LNCAP (cell line): ENCODE data around the gene NAPA.
A peak's percentile ranks its signal among the peaks of the same experiment; 100 is the strongest.

Experiments used
- TF ChIP-seq, protein P1 (sequence below): fragments of 450-650 bp; IDR thresholded peaks from 2 replicates; pipeline ENCODE4 v1.5.1; 2017; ENCODE audit warnings: mild to moderate bottlenecking

The NAPA gene

DNA sequence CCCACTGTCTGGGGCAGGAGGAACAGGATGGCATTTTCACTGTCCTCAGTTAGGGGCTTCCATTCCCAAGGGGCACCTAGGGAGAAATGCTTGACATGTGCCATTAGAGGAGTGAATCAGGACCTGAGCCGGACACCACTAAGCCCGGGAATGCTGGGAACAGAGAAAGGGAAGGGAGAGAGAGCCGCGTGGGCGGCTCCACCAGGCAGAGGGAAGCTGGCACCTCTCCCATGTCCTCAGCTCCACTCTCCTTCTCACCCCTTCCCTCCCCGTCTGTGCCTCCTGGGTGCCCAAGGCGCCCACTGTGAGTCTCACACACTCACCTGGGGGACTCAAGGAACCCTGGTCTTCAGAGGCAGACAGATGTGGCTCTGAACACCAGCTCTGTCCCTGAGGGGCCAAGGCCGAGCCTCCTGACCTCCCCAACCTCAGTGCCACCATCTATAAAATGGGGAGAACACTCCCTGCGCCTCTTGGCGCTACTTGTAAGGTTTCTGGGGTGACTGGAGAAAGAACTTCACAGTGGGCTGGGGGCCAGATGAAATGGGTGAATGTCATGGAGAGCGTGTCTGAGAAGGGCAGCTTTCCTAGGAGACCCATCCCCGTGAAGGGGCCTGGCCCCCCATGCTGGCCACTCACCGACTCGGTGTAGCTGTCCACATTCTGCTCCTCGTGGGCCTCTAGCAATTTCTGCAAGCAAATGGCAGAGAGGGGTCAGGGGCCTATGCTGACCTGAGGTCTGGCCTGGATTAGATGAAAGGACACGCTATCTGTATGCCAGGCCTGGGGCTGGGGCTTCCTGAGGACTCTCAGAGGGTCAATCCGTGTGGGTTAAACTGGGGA, 25.6 kb downstream of the NAPA start:
- TF ChIP-seq, protein P1, sequence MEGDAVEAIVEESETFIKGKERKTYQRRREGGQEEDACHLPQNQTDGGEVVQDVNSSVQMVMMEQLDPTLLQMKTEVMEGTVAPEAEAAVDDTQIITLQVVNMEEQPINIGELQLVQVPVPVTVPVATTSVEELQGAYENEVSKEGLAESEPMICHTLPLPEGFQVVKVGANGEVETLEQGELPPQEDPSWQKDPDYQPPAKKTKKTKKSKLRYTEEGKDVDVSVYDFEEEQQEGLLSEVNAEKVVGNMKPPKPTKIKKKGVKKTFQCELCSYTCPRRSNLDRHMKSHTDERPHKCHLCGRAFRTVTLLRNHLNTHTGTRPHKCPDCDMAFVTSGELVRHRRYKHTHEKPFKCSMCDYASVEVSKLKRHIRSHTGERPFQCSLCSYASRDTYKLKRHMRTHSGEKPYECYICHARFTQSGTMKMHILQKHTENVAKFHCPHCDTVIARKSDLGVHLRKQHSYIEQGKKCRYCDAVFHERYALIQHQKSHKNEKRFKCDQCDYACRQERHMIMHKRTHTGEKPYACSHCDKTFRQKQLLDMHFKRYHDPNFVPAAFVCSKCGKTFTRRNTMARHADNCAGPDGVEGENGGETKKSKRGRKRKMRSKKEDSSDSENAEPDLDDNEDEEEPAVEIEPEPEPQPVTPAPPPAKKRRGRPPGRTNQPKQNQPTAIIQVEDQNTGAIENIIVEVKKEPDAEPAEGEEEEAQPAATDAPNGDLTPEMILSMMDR, result no peak

DNA sequence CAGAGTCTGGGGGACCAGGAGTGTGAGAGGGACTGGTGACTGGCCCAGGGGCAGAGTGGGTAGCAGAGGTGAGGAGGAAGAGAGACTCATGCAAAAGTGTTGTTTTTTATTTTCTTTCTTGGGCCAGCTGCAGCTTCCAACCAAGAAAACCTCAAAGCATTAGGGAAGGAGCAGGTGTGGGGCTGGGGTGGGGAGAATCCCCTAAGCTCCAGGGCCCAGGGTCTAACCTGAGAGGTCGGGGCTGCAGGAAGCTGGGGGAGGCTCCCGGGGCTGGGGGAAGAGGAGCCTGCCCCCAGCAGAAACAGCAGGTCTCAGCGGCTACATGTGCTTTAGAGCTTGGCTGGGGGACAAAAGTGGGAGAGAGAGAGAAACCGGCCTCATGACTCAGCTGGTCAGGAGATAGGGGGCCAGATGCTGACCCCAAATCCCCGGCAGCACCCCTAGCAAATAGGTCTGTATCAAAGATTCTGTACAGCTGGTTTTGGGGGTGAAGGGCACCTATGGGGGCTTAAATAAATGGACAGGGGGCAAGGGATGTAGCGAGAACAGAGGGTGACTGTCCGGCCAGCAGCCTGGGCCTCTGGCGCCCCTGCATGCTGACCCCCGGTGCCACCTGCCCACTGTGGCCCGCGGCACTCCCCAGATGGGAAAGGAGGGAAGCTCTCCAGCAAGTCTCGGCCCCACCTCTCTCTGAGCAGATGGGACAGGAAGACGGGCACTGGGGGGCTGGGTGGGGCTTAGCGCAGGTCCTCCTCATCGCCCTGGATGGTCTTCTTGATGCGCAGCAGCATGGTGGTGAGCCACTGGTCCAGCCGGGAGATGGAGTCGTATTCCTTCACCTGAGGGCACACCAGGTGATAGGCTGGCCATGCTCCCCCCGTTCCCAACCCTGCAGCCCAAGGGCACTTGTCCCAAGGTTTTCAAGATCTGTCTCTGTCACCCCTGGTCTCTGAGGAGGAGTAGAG, 27.0 kb downstream of the NAPA start:
- TF ChIP-seq, protein P1, result no peak

DNA sequence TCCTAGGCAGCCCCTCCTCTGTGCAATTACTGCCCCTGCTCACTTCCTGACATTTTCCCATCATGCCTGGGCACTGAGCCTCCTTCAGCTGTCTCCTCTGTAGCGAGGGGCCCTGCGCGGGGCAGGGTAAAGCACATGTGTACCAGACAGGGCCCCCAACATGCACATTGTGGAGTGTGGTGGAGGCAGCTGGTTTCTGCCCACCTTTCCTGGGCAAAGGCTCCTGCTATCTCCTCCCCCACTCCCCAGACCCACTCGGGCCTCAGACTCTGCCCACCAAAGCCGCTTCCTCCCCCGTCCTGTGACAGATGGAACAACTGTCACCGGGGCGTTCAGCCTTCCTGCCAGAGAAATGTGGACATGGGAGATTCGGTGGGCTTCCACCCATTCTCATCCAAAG, 28.0 kb downstream of the NAPA start:
- TF ChIP-seq, protein P1, result no peak

DNA sequence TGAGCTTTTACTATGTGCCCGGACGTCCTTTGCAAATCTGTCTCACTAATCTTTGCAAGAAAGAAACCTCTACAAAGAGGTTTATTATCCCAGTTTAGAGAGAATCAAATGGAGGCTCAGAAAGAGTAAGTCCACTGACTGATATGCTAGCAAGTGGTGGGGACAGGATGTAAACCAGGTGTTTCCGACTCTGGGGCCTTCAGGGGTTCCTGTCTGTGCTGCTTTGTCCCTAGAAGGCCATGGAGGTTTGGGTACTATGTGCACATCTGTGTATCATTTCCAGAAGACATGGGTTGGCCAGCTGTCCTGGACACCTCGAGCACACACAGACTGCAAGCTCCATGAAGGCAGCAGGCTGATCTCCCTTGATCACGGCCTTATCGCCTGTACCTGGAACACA, 29.7 kb downstream of the NAPA start:
- TF ChIP-seq, protein P1, result no peak

DNA sequence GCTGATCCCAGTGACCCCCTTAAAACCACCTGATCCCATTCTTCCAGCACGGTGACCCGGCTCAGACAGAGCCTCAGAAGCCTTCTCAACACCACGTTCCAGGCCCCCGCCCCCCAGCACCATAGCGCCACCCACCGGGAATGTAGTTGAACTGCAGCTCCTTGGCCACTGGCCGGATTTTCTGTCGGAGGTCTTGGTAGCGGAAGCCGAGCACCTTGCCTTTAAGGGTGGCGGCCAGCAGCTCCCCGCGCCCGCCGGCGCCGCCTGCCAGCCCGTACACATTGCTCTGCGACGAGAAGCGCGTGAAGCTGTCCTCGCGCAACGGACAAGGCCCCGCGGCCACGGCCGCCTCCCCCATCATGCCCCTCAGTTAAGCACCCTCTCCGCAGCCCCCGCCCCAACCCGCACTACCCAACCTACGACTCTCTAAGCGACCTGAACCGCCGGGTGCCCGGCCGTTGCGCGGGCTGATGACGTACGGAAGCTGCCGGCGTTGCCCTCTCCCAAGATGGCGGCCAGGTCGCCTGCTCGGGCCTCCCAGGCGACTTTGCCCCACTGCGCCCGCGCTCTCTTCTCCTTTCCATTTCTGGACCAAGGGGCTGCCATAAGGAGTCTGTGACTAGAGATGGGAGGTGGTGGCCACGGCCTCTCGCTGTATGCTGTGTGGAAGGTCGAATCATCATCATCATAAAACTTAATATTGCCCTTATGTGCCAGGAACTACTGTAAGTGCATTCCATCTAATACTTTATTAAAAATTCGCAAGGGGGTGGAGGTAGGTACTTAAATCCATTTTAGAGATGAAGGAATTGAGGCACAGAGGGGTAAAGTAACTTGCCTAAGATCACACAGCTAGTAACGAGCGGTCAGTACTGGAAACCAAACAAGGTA, 30.8 kb downstream of the NAPA start, which contains the start of gene KPTN:
Gene KPTN, minus strand, starts transcription at position 420 of the 891 bp plus-strand sequence. Its CDS starts 59 bp downstream, at position 361.
- TF ChIP-seq, protein P1, result peak; percentile 76

DNA sequence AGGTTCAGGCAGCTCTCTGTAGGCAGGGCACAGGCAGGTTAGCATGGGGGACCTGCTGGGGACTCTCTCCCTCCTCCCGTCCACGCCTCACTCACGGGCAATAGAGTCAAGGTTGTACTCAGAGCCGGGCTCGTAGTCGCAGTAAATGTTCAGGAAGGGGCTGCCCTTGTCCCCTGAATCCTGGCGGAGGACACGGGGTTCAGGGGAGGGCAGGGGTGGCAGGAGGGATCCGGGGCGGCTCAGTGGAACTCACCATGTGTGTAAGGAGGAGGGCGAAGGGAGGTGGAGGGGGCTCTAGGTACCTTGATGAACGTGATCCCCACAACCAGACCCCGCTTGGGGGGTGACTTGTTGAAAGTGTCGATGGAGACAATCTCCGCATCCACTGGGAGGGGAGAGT, 31.7 kb downstream of the NAPA start:
- TF ChIP-seq, protein P1, result no peak
